Limb (tissue), 2 donors: Measurements from ENCODE around the gene PRPF6.

Source experiments
- DNase-seq, 2 donors: peaks; one replicate each; pipeline ENCODE4 v3.0.0-alpha.2; 2016; ENCODE audit errors: extremely low spot score in 2 of 2

PRPF6 gene

DNA sequence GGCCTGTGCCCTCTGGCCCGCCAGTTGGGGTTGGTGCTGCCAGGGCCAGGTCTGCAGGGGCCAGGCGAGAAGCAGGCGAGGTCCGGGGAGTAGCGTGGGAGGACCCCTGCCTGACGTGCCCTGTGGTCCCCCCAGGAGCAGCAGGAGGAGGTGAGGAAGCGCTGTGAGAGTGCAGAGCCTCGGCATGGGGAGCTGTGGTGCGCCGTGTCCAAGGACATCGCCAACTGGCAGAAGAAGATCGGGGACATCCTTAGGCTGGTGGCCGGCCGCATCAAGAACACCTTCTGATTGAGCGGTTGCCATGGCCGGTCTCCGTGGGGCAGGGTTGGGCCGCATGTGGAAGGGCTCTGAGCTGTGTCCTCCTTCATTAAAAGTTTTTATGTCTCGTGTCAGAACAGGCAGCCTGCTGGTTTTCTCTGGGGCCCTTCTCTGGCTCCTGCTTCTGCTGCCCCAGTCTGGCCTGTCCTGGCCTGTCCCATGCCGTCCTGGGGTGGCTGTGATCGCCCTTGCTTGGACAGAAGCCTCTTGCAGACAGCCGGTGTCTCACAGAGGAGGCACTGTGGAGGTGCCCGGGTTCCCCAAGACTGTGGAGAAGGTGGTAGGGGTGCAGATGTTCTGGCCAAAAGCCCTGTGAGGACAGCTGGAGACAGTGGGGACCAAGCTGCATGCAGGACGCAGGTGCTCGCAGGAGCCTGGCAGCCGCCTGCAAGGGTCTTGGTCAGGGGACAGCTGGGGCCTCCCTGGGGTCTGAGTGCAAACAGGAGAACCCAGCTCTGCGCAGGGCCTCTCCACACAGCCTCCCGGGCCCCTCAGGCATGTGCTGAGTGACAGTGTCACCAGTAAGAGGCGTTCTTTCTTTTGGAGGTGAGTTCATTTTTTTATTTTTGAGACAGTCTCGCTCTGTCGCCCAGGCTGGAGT is 52.0 kb downstream of the PRPF6 start:
- DNase-seq = no peak

DNA sequence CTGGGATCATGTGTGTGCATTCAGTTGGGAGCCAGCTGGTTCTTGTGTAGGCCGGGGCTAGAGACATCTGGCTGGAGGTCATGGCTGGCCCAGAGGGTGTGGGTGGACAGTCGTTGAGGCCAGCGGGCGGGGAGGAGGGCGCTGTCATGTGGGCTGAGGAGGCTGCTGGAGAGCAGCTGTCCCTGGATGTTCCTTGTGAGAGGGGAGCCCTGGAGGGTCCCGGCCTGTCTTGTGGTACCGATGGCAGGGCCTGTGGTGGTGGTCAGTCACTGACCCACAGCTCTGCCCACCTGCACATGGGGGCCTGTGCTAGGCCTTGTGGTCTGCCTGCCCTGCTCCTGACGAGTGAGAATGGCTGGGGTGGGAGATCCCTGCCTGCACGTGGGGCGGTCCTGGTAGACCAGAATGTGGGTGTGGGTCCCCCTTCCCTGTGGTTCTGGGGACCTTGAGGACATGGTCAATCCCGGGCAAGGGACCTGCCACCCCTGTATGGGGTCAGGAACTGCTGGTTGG is 53.1 kb downstream of the PRPF6 start:
- no peak for DNase-seq

DNA sequence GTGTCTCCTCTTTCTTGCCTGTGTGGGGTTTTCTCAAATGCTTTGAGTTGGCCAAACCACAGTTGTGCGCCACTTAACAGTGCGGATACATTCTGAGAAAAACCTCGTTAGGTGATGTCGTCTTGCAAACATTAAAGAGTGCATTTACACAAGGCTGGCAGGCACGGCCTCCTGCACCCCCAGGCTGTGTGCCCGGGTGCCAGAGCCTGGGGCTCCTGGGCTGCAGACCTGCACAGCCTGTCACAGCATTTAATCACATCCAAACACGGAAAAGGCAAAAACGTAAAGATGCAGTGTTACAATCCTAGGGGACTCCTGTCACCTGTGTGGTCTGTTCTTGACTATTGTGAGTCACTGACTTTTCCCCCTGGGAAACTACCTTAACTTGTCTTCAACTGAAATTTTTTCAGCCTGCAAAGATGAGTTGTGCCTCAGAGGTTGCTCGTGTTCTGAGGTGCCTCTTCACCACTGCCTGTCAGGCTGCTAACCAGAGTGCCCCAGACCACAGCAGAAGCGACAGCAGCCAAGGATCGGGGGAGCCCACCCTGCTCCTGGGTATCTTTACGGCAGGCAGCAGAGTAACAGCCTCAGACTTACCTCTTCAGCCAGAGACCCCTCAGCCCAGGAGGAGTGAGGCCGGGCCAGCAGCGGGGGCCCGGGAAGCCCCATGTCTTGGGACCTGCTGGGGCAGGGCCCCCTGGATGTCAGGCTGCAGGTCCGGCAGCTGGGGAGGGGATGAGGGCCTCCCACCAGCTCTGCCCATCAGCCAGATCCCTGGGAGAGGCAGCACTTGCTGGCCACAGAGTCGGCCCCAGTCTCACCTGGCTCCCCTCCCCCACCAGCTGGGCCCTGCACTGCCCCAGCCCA is 54.4 kb downstream of the PRPF6 start:
- no peak for DNase-seq

DNA sequence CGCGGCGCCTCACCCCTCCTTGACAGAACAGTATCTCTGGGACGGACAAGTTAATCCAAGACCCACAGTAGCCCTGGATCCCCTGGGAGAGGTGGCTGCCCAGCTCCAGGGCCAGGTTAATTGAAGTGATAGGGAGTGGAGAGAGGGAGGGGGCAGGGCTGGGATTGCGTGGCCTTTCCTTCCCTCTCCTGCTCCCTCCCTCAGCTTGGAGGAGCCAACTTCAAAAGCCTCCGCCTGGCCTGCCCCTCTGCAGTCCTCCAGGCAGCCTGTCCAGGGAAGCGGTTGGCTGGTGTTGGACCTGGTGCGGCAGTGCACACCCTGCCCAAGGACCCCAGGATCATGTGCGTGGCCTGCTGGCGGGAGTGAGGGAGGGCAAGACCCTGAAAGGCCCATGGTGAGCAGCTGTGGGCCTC is 55.0 kb downstream of the PRPF6 start, which contains the start of gene C20orf204:
Gene C20orf204 (plus strand): TSS at position 250 of the 413 bp plus-strand sequence. CDS start 142 bp downstream, at position 392.
- no peak for DNase-seq

DNA sequence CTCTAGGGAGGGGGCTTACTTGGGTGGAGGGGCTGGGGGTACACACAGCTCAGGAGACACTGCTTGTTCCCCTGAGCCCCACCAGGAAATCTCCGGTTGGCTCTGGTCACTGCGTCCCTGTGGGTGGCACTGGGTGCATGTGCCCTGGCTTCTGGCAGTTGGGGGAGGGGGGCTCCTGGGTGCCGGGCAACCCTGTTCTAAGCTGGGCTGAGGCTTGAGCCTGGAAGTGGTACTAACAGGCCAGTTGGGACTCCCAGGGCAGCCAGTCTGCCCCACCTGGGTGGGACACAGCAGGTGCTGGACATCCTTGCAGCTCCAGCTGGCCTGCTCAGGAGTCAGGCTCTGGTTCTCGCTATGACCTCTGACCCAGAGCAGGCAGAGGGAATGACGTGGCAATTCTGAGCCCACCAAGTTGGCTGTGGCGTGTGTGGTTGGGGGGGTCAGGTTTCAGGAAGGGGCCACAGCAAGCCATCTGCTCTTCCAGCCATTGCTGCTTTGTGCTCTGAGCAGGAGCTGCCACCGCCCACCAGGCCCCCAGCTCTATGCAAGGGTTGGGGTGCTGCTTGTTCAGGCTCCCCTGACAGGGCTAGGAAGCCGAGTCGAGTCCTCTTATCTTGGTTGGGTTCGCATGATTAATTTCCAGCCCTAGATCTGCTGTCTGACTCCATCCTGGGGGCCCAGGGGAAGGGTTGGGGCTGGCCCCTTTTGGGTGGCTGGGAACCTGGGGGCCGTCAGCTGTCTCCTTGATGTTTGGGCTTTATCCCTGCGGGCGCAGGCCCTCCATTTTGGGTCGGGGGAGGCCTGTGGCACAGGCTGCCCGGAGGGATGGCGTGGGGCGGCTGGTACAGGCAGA is 55.6 kb downstream of the PRPF6 start:
- DNase-seq = peak in 1 of 2 donors; percentile 34

DNA sequence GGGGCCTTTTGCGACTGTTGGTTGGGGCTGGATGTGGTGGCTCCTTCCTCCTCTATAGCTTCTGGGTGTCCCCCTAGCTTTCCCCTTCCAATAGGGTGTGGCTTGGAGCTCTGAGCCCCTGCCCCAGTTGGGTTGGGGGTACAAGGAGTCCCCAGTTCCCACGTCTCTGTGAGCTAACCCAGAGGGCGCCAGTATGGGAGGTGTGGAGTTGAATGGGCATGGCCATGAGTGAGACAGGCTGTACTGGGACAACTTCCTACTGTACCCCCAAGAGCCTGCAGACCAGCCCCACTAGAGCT is 56.2 kb downstream of the PRPF6 start:
- no peak for DNase-seq

DNA sequence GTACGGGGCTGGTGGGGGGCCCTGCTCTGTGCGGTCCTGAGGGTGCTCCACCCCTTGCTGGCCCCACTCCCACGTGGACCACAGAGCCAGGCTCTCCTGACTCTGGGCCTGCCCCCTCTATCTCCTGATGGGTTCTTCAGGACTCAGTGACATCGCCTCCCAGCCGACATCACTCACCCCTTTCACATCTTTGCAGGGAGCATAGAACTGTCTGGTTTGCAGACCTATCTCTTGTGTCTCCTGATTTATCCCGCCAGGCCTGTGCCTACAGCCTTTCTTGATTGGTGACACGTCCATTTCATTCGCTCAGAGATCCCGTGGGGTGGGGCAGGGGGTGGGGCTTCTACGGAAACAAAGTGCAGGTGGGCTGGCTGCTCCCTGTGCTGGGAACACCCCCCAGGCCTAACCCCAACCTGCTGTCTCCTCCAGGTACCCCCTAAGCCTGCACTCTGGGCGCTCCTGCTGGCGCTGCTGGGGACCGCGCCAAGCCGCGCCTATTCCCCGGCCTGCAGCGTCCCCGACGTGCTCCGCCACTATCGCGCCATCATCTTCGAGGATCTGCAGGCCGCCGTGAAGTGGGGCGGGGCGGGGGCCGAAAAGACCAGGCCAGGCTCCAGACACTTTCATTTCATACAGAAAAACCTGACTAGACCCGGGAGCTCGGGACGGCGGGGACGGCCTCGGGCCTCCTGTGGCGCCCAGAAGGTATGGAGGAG is 56.7 kb downstream of the PRPF6 start:
- no peak for DNase-seq

DNA sequence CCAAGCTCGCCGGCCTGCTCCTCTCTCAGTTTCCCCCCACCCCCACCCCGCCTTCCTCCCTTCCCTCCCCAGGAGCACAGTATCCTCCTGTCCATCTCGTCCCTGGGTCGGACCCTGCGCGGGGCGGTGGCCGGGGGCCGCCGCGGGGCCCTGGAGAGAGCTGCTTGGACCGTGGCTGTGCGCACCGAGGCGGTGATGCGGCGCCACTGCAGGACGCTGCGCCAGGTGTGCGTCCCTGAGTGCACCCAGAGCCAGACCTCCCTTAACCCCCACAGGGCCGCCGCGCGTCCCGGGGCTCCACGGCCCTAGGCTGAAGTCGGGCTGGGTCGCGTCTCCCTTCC is 57.3 kb downstream of the PRPF6 start:
- peak in 1 of 2 donors; percentile 63 for DNase-seq

DNA sequence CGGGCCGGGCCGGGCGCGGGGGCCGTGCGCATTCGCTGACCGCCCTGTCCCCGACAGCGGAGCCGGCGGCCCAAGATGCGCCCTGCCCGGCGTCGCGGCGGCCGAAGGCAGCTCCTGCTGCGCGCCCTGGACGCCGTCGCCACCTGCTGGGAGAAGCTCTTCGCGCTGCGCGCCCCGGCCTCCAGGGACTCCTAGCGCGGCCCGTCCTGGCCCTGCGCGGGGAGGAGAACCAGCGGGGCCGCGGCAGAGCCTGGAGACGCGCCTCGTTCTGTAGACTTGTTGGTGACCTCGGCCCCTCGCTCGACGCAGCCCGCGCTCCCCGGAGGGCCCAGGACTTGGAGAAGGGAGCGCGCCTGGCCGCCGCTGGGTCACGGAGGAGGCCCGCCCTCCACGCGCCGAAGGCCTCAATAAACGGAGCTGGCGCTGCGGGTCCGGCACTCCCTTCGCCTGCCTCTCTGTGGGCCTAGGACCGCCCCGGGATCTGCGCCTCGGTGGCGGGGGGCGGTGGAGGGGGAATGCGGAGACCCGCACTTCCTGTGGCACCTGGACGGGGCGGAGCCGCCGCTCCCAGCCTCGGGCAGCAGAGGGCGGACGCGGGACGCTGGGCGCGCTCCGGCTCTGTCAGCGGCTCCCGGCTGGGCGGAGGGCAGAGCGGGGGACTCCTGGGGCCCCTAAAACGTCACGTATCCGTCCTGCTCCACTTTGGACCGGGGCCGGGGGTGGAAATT is 57.8 kb downstream of the PRPF6 start:
- DNase-seq = peak; percentile 48 to 85

DNA sequence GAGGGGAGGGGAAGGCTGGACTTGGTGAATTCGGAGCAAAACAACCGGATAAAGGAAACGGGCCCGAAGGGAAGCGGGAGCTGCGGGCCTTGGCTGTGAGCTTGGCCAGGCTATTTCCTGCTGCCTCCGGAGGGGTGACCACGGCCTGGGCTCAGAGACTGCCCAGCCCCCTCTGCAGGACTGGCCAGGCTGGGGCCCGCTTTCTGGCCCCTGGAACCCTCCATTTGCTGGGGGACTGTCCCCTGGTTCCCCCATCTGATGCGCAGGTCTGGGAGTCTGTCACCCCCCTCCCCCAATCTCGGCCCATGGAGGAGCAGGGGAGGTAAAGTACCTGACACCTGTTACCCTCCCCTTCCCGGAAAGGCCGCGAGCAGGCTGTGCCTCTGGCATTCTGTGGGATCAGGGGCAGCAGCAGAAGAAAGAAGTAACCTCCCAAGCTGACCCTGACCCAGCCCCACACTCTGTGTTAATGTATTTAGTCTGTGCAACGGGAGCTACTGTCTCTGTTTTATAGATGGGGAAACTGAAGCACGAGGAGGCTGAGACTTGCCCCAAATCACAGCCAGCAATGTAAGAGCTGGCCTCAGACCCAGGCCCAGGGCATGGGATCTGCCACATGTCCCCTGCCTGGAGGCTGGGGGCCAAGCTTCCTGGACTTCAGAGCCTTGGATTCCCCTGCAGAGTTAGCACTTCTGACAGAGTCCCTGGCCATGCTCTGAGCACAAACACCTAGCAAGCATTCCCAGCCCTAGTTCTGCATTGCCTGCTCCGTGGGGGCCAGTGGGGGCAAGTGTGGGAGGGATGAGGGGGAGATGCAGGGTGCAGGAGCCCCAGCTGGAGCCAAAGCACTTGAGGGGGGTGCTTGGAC is 58.6 kb downstream of the PRPF6 start:
- no peak for DNase-seq

DNA sequence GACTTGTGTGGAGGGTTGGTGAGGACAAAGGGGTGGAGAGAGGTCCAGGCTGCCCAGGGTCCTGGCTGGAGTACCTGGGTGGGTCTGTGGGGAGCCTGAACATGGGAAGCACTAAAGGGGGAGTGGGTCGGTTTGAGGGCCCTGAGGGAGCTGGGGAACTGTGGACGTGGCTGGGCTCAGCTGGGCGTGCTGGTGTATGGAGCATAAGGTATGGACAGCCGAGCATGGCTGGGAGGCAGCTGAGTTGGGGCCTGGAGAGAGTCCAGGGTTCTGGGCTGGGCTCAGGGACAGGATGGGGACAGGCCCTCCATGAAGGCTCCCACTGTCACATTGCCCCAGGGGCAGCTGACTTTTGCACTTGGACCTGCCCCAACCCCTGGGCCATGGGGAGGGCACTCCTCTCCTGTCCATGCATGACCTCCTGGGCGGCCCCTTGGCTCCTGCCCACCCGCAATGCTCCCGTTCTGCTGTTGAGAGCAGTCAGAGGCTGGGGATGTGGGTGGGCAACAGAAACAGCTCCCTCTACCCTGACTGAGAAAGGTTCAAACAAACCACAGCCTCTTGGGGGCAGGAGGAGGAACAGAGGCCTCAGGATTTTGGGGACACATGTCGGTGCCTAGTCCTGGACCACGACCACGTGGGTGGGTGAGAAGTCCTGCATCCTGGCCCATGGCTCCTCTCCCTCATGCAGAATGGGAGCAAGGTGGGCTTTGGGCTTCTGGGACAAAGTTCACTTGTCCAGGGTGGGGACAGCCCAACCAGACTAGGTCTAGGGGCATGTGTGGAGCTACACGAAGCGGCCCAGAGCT is 59.5 kb downstream of the PRPF6 start:
- no peak for DNase-seq

DNA sequence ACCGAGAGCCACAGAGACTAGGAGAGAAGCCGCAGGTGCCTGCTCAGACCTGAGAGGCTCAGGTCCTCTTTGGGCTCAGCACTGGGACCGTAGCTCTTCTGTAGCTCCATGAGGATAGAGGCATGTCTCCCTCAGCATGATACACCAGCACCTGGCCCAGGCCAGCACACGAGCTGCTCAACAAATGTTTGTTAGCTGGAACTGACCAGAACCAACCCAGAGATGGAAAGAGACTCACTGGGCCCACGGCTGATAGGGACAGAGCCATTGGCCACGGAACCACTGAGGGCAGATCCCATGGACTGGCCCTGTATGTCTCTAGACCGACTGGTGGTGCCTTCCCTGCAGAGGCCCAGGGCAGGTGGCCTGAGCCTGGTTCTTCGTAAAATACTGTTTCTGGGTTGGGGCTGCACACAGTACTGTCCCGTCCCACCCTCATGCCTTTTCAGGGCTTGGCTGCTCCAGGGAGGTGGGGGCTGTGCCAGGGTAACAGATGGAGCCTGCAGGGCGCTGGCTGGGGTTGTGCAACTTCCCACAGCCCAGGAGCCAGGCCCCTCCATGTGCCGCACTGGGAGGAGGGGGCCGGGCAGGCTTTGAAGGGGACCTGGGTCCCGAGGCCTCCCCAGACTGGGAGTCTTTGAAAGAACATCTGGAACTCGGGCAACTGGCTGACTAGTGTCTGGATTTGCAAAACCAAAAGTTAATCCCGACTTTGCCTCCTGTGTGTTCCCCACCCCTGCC is 60.3 kb downstream of the PRPF6 start:
- no peak for DNase-seq

DNA sequence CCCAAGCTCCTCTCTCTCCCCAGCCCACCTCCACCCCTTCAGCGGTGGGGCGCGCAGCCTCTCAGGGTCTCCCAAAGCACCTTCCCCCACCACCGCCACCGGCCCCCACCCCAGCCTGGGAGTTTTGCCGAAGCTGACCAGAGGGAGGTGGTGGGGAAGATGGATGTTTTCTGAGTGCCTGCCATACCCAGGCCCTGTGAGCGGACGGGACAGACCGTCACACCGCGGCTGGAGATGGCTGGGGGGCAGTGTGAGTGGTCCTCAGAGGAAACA is 60.8 kb downstream of the PRPF6 start:
- DNase-seq = no peak

DNA sequence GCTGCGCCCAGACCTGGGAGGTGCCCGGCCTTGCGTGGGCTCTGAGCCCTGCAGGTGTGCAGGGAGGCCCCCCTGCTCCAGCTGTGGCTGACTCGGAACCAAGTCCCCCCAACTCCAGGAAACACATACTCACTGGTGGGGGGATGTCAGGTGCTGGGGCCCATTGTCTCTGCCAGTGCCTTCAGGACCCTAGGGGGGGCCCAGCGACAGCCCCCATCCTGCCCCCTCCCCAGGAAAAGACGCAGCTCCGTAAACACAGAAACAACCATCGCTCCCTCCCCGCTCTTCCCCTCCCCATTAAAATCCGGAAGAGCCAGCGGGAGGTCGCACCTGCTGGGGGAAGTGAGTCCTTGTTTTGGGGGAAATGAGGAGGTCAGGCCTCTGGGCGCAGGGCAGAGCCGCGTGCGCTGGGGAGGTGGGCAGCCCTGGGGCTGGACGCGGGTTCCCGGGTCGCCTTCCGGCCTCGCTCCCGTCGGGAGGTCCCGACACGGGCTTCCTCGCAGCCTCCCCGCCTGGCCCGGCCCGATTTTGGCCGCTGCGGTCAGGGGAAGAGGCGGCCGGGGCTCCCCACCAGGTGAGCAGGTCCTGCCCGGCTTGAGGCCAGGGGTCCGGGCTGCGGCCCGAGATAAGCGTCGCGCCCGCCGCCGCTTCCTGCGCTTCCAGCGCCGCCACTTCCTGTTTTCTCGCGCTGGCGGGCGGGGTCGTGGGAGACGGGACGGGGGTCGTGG is 61.3 kb downstream of the PRPF6 start:
- DNase-seq = no peak

DNA sequence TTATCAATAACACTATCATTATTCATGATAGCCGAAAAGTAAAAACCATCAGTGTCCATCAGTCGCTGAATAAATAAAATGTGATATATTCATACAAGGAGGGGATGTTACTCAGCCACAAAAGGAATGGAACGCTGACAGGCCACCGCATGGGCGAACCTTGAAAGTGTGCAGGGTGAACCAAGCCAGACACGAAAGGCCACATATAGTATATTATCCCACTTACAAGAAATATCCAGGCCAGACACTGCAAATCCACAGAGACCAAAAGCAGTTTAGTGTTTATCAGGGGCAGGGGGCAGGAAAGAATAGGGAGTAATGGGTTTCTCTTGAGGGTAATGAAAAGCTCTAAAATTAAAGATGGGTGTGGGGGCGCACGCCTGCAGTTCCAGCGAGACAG is 62.8 kb downstream of the PRPF6 start:
- DNase-seq = no peak

DNA sequence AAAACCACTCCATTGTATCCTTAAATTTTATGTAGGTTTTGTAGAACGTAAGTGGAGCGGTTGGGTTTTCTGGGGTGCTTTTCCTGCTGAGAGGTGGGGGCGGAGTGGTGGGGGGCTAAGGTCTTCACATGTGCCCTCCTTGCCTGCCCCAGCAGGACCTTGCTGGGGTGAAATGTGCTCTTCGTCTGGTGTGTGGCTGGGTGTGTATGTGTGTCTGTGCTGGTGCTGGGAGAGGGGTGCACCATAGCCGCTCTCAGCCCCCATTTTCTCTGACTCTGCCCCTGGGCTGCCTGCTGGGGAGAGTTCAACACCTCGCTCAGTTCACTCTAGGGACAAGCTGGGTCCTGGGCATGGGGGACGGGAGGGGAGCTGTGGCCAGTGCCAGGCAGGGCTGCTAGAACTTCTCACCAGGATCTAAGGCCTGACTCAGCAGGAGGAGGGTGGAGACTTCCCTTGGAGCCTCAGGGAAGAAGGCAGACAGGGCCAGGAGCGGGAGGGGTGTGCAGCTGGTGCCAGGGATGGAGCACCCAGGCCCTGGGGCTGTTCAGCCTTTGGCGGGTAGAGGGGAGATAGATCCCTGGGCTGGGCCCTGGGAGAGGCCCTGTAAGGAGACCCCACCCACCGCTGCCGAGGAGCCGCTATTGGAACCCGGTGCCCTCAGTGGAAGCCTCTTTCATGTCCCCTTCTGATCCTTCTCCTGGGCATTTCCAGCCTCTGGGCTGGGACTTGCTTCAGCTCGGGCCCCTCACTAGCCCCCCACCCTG is 63.7 kb downstream of the PRPF6 start:
- DNase-seq = no peak
